HG03139 (cell line): Measurements from ENCODE around the gene CALR3.
"Not testable (repeated sequence)": the region's sequence is repeated elsewhere in the genome, so short reads cannot be mapped to it uniquely, and the experiment has no call there.

Experiments
- ATAC-seq: cut with Tn5 transposase; IDR thresholded peaks from one replicate; pipeline ENCODE4 v1.9.1; 2021; ENCODE audit not compliant: unreplicated experiment

Gene CALR3, protein sequence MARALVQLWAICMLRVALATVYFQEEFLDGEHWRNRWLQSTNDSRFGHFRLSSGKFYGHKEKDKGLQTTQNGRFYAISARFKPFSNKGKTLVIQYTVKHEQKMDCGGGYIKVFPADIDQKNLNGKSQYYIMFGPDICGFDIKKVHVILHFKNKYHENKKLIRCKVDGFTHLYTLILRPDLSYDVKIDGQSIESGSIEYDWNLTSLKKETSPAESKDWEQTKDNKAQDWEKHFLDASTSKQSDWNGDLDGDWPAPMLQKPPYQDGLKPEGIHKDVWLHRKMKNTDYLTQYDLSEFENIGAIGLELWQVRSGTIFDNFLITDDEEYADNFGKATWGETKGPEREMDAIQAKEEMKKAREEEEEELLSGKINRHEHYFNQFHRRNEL

GRCh38 chr19:16495982-16496612 lies at the start of gene CALR3, which contains the start of gene C19orf44:
Gene CALR3 (minus strand): TSS chr19:16496167. CDS start chr19:16496129, 38 bp downstream.
Gene C19orf44 (plus strand): TSS chr19:16496394. CDS start chr19:16500793, 4,399 bp downstream.
- ATAC-seq: peak; percentile 96

GRCh38 chr19:16544473-16545231 lies 48.7 kb upstream of the CALR3 start:
- no peak for ATAC-seq

DNA sequence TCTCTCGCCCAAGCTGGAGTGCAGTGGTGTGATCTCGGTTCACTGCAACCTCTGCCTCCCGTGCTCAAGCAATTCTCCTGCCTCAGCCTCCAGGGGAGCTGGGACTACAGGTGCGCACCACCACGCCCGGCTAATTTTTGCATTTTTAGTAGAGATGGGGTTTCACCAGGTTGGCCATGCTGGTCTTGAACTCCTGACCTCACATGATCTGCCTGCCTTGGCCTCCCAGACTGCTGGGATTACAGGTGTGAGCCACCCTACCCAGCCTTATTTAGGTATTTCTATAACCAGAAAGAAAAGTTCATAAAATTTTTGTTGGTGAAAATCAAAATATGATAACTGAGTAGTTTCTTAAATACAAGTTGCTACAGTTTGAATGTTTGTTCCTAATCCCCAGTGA lies 47.8 kb upstream of the CALR3 start:
- ATAC-seq: not testable (repeated sequence)

GRCh38 chr19:16542910-16543472 lies 47.0 kb upstream of the CALR3 start:
- ATAC-seq: no peak

DNA sequence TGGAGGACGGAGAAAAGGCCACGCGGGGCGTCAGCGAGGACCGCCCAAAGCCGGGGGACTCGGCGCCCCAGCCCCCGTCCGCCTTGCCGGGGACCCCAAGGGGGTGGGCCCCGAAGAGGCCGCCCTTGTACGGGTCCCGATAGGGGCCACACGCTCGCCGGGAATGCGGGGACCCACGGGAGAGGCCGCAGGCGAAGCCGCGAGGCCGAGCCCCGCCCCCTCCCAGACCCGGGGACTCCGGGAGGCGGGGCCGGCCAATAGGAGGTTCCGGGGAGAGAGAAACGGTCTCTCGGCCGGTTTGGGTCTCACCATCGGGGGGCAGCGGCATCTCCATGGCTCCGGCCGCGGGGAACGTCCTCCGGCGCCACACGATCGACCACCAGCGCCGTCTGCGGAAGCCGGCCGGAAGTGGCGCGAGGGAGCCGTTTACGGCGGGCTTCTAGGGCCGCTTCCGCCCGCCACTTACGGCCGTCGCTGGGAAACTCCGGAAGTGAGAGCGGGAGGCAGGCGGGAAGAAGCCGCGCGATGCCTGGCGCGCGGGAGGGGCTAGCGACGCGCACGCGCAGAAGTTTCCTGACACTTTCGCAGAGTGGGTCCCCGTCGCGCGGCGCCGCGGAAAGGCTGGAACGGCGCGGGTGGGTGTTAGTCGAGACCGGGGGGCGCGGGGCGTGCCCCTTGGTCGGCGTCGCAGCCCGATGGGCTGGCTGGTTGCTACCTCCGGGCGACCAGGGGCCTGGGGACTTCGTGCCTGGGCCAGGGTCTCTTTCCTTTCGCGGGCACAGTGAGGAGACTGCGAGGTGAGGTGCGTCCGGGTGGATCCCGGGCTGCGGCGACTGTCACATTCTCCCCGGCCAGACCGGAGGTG lies 46.3 kb upstream of the CALR3 start, which contains the start of gene CHERP:
Gene CHERP (minus strand): TSS at position 393 of the 865 bp plus-strand sequence. CDS start 59 bp downstream, at position 334.
- ATAC-seq: peak; percentile 60

- ATAC-seq: peak; percentile 4
Measured at GRCh38 chr19:16541526-16542044, 45.6 kb upstream of the CALR3 start.

GRCh38 chr19:16540948-16541347 lies 45.0 kb upstream of the CALR3 start:
- ATAC-seq: no peak

DNA sequence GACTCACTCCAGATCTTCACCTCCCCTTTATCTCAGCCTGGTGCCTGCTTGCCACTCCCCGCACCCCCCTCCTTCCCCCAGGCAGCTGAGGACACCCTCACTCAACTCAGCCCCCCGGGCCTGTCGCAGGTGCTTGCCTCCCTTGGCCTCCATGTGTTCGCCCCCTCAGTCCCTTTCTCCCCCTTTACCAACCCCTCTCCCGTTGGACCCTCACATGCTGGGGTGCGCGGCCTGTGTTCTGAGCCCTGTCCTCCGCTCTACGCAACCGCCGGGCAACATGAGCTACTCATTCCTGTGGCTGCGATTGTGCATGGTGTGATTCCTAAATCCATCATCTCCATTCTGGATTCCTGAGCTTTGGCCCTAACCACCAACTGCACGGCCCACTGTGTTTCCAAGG lies 41.1 kb upstream of the CALR3 start:
- ATAC-seq: no peak

- ATAC-seq: no peak
Measured at GRCh38 chr19:16536130-16536529, 40.2 kb upstream of the CALR3 start.

DNA sequence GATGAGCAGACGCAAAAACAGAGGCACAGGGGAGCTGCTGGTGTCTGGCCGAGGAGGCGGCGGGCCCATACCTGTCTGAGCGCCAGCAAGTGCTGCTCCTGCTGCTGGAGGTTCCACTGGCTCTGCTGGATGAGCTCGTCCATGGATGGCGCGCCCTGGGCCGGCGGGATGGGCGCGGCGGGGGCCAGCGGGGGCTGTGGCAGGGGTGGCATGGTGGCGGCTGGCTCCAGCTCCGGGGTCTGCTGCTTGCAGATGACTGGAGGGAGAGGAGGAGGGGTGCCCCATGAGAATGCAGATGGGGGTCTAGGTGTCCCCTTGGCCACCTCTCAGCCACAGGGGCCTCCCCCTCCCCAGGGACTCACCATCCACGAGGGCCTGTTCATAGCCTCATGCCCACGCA lies 39.4 kb upstream of the CALR3 start:
- no peak for ATAC-seq

DNA sequence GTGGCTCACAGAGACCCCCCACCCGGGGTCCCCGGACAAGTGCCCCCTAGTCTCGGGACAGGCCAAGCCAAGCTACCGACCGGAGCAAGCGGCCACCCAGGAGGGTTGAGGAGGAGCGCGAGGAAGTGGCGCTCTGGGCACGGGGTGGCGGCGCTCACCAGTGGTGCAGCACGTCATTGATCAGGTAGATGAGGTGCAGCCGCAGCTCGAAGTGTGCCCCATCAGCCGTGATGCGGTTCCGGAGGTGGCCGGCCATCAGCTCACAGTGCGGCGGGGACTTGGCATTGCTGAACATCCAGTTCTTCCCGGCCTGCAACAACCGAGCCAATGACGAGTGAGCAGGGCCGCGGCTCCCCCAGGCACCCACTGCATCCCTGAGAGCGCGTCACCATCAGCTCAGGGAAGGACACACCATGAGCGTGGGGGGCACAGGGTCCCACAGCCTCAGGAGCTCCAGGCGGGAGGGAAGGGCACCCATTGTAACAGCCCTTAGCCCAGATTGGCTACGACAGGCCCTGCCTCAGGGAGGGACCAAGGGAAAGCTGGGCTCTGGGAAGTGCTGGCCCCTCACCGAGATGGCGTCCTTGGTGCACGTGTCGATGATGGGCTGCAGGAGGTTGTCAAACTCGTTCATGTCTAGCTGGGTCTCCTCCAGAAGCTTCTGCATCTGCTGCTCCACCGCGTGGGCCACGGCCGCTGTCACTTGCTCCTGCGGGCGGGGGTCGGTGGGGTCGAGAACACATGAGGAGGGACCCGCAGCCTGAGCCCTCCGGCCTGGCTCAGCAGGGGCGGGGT lies 36.7 kb upstream of the CALR3 start:
- no peak for ATAC-seq

- ATAC-seq: no peak
Measured at GRCh38 chr19:16531380-16531669, 35.4 kb upstream of the CALR3 start.

DNA sequence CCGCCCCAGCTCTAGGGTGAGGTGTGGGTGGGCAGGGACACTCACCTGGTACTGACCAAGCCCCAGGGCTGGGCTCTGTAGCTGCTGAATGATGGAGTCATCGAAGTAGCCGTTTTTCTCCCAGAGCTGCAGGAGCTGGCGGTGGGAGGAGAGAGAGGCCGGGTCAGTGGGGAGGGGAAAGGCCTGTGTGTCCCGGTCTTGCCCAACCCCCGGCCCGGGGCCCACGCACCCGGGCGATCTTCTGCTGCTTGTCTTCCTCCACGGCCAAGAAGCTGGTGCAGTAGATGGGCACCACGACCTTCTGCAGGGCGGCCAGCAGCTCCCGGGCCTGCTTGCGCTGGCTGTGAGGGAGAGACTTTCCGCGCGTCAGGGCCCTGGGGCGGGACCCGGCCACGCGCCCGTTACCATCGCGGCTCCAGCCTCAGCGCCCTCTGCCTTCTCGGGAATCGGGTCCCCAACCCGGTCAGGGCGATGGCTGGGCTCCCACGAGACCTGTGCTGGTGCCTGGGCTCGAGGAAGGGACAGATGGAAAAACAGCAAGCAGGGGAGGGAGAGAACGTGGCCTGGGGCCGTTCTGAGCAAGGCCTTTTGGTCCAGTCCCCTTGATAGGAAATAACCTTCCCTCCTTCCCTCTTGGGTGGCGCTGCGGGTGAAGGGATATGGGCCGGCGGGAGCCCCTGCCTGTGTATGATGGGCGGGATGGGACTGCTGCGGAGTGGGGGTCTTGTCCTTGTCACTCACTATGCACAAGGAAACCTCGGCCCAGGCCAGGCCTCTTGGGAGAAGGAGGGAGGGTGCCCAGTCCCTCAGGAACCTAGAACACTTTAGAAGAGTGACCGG lies 34.8 kb upstream of the CALR3 start:
- ATAC-seq: no peak

GRCh38 chr19:16529466-16530144 lies 33.6 kb upstream of the CALR3 start:
- ATAC-seq: no peak

DNA sequence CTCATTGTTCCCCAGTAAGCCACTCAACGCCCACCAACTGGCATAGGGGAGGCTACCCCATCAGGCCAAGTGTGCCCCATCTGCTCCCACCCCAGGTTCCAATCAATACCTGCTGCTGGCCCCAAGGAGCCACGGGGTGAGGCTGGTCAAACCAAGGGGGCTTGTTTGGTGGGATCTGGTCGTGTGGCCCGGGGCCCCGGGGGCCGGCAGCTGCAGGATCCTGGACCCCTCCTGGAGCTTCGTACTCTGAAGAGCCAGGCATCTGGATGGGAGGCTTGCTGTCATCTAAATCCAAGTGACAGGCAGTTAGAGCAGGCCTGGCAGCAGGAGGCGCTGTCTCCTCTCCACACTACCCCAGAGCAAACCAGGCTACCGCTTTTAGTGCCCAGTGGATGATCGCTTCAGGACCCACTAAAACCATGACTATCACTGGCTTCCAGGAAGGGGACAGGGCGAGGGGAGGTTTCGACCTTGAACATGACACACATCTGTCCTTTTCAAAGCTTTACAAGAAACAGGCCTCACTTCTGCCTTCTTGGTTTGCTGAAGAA lies 32.1 kb upstream of the CALR3 start:
- no peak for ATAC-seq

DNA sequence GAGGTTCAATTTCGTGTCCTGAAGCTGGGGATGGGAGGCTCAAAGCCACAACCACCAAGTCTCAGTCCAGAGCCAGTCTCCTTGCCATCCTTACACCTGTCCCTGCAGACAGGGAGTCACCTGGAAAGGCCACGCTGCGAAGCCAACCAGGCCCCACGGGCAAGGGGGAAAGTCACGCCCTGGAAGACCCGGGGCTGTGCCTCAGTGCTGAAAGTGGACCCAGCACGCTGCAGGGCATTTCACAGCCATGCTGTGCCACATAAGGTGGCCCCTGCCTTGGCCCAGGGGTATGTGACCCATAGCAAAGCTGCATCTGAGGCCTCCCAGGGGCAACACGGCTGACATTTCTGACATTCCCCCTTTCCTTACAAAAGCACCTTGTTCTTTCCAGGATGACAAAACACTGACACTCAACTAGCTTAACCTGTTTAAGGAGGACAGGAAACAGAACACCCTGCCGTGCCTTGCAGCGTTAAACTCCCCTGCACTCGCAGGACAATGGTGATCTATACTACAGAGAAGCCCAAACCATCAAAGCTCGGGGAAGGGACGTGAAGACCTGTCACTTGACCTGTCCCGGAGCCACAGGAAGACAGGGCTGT lies 31.5 kb upstream of the CALR3 start:
- no peak for ATAC-seq

DNA sequence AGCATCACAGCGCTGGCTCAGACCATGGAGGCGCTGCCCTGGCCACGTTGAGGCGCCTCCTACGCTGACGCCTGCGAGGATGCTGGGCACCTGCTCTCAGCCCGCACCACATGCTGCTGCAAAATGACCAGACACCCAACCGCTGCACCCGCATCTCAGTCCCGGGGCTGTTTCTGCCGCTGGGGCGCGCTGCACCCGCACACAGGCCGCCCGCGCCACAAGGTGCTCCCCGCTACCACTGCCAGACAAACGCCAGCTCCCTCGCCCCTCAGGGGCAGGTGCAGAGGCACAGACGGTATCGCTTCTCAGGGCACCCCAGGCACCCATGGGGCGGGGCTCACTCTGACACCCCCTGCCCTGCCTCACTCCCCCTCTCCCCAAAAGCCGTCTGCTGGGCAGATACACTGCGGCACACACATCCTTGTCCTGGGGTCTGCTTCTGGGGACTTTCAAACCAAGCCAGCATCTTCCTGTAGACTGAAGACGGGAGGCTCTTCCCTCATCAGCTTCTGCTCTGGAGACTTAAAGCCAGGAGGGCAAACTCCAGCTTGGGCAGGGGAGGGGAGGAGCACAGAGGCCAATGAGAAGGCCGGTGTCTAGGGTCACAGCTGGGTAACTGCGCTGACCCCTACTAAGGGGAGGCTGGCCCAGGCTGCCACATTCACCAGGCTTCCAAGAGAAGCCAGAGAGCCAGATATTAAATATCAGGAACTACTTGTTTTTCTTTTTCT lies 29.9 kb upstream of the CALR3 start:
- no peak for ATAC-seq
